GM12891 (cell line): ENCODE measurements around the gene SLC46A1.

Experiments
- PAX5 ChIP-seq: IDR thresholded peaks from 2 replicates; pipeline ENCODE4 v1.6.1; 2011; ENCODE audit warnings: low read length, moderate library complexity, mild to moderate bottlenecking; ENCODE audit not compliant: insufficient read depth, severe bottlenecking
- POLR2A ChIP-seq: IDR thresholded peaks from 2 replicates; pipeline ENCODE4 v1.6.1; 2011; ENCODE audit warnings: low read depth, low read length, control low read depth
- POLR2AphosphoS5 ChIP-seq: IDR thresholded peaks from 2 replicates; pipeline ENCODE4 v1.6.1; 2011; ENCODE audit warnings: low read depth, low read length, control low read depth
- POU2F2 ChIP-seq: IDR thresholded peaks from 2 replicates; pipeline ENCODE4 v1.6.1; 2011; ENCODE audit warnings: low read depth, mild to moderate bottlenecking, control low read depth, low read length, moderate library complexity
- SPI1 ChIP-seq: IDR thresholded peaks from 2 replicates; pipeline ENCODE4 v1.6.1; 2011; ENCODE audit warnings: low read depth, low read length, control low read depth
- TAF1 ChIP-seq: IDR thresholded peaks from 2 replicates; pipeline ENCODE4 v1.6.1; 2011; ENCODE audit warnings: low read depth, low read length, control low read depth

DNA sequence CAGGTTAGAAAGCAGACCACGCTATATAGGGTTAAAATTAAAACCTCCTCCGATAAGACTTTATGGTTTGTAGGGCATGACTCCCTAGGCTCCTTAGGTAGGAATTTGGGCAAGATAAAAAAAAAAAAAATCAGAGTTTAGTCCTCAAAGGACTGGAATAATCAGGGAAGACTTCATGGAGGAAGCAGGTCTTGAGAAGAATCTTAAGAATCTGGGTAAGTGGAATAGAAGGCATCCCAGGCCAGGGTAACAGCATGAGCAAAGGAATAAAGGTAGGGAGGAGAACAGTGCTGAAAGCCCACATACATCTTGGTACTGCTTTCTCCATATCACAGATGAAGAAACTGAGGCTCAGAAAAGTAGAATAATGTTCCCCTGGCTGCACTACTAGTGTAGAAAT, 15.4 kb downstream of the SLC46A1 start:
- TF ChIP-seq POLR2A, result no peak
- no peak for TF ChIP-seq TAF1
- TF ChIP-seq SPI1, result no peak
- no peak for TF ChIP-seq POLR2AphosphoS5
- no peak for TF ChIP-seq PAX5
- TF ChIP-seq POU2F2, result no peak
